KMS-11 (cell line): ENCODE results near the gene RNASEL.
A peak's percentile ranks its signal among the peaks of the same experiment; 100 is the strongest.

Experiments
- H2AFZ ChIP-seq: fragments of 200-600 bp; sonication (generic); 2 replicates; pipeline ENCODE4 v1.6.1; 2016; ENCODE audit warnings: antibody characterized with exemption, mixed run types, low read depth
- H3K27ac ChIP-seq: fragments of 200-600 bp; sonication (generic); 2 replicates; pipeline ENCODE4 v1.6.1; 2016; ENCODE audit warnings: mild to moderate bottlenecking, mixed run types
- H3K27me3 ChIP-seq: fragments of 200-600 bp; sonication (generic); 2 replicates; pipeline ENCODE4 v1.6.1; 2017; ENCODE audit warnings: mild to moderate bottlenecking, low read depth, mixed run types, moderate library complexity; ENCODE audit not compliant: insufficient read depth
- H3K36me3 ChIP-seq: fragments of 200-600 bp; sonication (generic); 2 replicates; pipeline ENCODE4 v1.6.1; 2017; ENCODE audit warnings: mild to moderate bottlenecking, mixed run types; ENCODE audit not compliant: insufficient read depth
- H3K4me1 ChIP-seq: fragments of 200-600 bp; sonication (generic); 2 replicates; pipeline ENCODE4 v1.6.1; 2016; ENCODE audit warnings: mild to moderate bottlenecking, low read depth, mixed run types; ENCODE audit not compliant: poor library complexity, severe bottlenecking
- H3K4me2 ChIP-seq: fragments of 200-600 bp; sonication (generic); 2 replicates; pipeline ENCODE4 v1.7.0; 2016; ENCODE audit warnings: mild to moderate bottlenecking, mixed run types
- H3K4me3 ChIP-seq: fragments of 200-600 bp; sonication (generic); IDR thresholded peaks from 2 replicates; pipeline ENCODE4 v1.6.1; 2017; ENCODE audit warnings: low read depth, low read length, mixed read lengths; ENCODE audit not compliant: insufficient read depth
- H3K79me2 ChIP-seq: fragments of 200-600 bp; sonication (generic); 2 replicates; pipeline ENCODE4 v1.6.1; 2016; ENCODE audit warnings: low read depth, mixed run types; ENCODE audit not compliant: insufficient read depth
- H3K9ac ChIP-seq: fragments of 200-600 bp; sonication (generic); 2 replicates; pipeline ENCODE4 v1.6.1; 2016; ENCODE audit warnings: mild to moderate bottlenecking, mixed run types
- H4K20me1 ChIP-seq: fragments of 200-600 bp; sonication (generic); 2 replicates; pipeline ENCODE4 v1.6.1; 2016; ENCODE audit warnings: mild to moderate bottlenecking, mixed run types; ENCODE audit not compliant: insufficient read depth
- TF ChIP-seq, protein P1 (sequence below): fragments of 200-600 bp; sonication (generic); conservative IDR thresholded peaks from 2 replicates; pipeline ENCODE4 v1.6.1; 2017; ENCODE audit warnings: low read depth, mild to moderate bottlenecking, antibody characterized with exemption, low read length, moderate library complexity, mixed read lengths

RNASEL gene

DNA sequence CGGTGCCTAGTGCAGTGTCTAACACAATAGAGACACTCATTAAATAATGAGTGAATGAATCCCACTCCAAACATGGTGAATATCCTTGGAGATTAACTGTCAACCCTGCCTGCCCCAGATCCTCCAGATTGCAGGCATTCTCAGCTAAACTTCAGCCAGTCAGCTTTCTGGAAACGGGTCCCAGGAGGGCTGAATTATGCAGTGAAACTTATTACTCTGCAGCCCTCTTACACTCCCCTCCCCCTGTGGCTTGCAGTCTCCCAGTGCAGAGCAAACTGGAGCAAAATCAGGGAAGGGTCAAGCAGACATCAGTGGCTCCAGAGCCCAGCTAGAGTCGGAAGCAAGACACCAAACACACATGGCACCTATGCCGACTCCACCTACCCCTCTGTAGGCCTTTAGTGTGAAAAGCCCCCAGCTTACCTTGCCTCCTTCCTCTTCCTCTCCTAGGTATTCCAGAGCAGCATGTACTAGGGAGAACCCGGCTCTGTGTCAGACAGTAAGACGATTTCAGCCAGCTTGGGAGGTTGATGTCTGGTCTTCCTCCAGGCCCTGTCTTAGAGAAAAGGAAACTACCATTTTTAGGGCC, 21.6 kb upstream of the RNASEL start:
- H3K27me3 ChIP-seq = no peaks in the 10 kb centered on the region; the same call in 1 of the 2 replicates
- TF ChIP-seq, protein P1, sequence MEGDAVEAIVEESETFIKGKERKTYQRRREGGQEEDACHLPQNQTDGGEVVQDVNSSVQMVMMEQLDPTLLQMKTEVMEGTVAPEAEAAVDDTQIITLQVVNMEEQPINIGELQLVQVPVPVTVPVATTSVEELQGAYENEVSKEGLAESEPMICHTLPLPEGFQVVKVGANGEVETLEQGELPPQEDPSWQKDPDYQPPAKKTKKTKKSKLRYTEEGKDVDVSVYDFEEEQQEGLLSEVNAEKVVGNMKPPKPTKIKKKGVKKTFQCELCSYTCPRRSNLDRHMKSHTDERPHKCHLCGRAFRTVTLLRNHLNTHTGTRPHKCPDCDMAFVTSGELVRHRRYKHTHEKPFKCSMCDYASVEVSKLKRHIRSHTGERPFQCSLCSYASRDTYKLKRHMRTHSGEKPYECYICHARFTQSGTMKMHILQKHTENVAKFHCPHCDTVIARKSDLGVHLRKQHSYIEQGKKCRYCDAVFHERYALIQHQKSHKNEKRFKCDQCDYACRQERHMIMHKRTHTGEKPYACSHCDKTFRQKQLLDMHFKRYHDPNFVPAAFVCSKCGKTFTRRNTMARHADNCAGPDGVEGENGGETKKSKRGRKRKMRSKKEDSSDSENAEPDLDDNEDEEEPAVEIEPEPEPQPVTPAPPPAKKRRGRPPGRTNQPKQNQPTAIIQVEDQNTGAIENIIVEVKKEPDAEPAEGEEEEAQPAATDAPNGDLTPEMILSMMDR = no peak
- peak overlapping the region; percentile 99 for H3K4me2 ChIP-seq
- peaks cover 95% of the 10 kb centered on the region for H3K4me1 ChIP-seq
- no peak overlapping the region for H3K27ac ChIP-seq
- H3K79me2 ChIP-seq = no peaks in the 10 kb centered on the region
- peak overlapping the region; percentile 3 for H3K4me3 ChIP-seq
- no peaks in the 10 kb centered on the region for H4K20me1 ChIP-seq
- no peak overlapping the region for H3K9ac ChIP-seq
- H3K36me3 ChIP-seq = no peaks in the 10 kb centered on the region
- no peak overlapping the region for H2AFZ ChIP-seq

DNA sequence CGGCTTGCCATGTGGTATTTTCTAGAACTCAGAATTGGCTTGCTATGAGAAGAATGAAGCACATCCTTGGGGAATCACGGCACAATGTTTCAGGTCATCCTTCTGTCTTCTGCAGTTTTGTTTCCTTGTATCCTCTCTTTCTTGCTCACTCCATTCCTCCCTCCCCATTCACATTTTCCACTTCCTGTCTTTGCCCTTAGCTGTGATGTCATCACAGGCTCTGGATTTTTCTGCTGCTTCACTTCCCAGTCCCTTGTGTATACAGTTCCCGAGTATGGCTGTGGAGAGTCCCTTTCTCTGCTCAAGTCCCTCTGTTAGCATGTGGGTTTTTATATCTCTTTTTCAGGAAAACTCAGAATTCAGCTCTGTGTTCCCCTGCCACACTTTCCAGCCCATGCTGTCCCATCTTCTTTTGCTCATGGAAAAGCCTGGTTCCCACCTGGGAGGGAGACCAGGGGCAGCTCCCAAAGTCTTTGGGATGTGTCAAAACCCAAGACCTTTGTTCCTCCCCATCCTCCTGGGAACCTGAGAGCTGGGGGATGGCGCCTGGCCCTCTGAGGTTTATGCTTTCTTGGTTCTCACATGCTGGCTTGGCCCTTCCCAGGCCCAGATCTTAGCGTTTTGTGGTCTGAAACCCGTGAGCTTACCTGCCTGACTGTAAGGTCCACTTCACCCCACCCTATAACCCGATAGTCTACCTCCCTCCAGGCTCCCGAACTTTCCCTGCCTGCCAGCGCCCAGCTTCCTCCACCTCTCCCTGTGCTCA, 20.0 kb upstream of the RNASEL start:
- TF ChIP-seq, protein P1 = no peak
- peaks cover 2% of the 10 kb centered on the region; the same call in 1 of the 2 replicates for H3K27me3 ChIP-seq
- no peak overlapping the region for H3K4me2 ChIP-seq
- no peak overlapping the region for H3K27ac ChIP-seq
- H2AFZ ChIP-seq = no peak overlapping the region
- H3K36me3 ChIP-seq = no peaks in the 10 kb centered on the region
- H3K4me1 ChIP-seq = peaks cover 94% of the 10 kb centered on the region
- peaks cover 1% of the 10 kb centered on the region for H3K79me2 ChIP-seq
- H3K9ac ChIP-seq = no peak overlapping the region
- H3K4me3 ChIP-seq = no peak overlapping the region
- H4K20me1 ChIP-seq = no peaks in the 10 kb centered on the region

DNA sequence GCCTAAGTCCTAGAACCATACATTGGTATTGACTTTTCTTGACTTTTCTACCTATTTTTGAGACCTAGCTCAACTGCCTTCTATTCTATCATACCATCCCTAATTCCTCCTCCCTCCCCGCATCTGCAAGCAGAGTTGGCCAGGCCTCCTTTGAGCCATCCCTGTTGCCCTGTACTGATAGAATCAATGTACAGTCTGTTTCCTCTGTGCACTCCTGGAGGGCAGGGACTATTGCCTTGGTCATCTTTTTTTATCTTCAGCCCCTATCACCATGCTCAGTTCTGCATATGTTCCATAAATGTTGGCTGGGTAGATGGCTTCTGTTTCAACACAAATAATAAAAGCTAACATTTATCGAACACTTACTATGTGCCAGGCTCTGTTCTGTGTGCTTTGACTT, 19.2 kb upstream of the RNASEL start:
- Histone ChIP-seq H3K36me3 (no peaks in the 10 kb centered on the region), H4K20me1 (no peaks in the 10 kb centered on the region), H3K27me3 (peaks cover 2% of the 10 kb centered on the region; the same call in 1 of the 2 replicates), H3K4me2 (no peak overlapping the region), H3K9ac (no peak overlapping the region), H2AFZ (no peak overlapping the region), H3K79me2 (peaks cover 9% of the 10 kb centered on the region), H3K27ac (no peak overlapping the region), H3K4me1 (peaks cover 86% of the 10 kb centered on the region), H3K4me3 (no peak overlapping the region)
- TF ChIP-seq, protein P1 = no peak

DNA sequence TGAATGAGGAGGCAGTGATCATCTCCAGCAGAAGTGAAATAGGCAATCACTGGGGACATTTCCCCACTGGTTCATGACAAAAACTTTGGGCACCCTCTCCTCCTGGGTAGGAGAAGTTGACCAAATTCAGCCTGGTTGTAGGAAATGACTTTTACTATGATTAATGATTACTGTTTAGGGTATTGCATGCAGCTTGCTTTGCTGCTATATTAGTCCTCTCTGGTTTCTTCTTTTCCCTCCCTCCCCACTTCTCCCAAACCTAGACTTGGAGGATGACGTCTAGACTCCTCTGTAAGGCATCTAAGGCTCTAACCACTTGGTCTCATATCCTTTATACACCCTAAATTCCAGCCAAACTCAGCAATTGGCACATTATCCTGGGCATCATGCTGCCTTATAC, 18.5 kb upstream of the RNASEL start:
- H3K4me2 ChIP-seq = peak overlapping the region; percentile 27
- TF ChIP-seq, protein P1 = no peak
- H3K27ac ChIP-seq = no peak overlapping the region
- H2AFZ ChIP-seq = no peak overlapping the region
- H4K20me1 ChIP-seq = no peaks in the 10 kb centered on the region
- no peak overlapping the region for H3K9ac ChIP-seq
- peaks cover 79% of the 10 kb centered on the region for H3K4me1 ChIP-seq
- no peaks in the 10 kb centered on the region for H3K36me3 ChIP-seq
- peaks cover 2% of the 10 kb centered on the region; the same call in 1 of the 2 replicates for H3K27me3 ChIP-seq
- no peak overlapping the region for H3K4me3 ChIP-seq
- H3K79me2 ChIP-seq = peaks cover 16% of the 10 kb centered on the region
